Measurements from ENCODE around the gene PTPRN2. TPM values are rescaled to one million over a fixed set of nuclear protein-coding genes. Genes with fewer than 3 reads are reported as not detected.

The PTPRN2 gene
- total and polyA plus RNA-seq, 2 of the 13 experiments (the other 11 are each of a cell fraction or from before 2014, with no cell fraction given): 2.5 to 24.2 TPM

DNA sequence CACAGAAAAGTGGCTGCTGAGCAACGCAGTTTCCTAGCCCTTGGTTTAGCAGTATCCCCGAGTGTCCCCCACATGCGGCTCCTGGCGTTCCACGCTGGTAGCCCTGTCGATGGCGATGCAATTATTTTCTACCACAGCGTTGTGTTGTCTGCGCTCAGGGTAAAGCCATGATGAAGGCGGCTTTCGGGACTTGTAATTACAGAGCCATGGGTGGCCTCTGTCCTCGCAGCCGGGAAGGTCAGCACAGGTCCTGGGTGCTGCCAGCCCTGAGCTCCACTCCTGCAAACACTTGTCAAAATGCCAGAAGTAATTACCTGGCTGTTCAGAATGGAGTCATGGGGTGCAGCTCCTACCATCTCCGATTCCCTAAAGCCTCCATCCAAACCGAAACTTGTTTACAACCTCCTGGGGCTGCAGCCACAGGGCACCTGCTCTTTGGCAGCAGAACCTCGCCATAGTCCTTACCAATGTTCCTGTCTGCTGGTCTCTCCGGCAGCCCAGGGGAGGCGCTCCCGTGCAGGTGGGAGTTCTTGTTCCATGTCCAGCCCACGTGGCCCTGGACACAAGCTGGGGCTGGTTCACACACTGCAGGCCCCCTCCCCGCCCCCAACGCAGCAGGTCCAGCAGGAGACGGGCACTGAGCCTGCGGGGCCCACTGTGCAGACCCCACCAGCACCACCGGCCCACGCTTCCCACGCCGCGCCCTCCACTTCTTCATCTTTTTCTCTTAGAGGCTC lies 512.6 kb downstream of the PTPRN2 start:
- DNase-seq (ENCODE audit: low spot score): no peak
- no TSS peak for BruUV-seq (replicated peaks)
- H3K27me3 ChIP-seq (ENCODE audit: control insufficient read depth in 1 of 2, insufficient read depth in 2 of 2, low read length in 2 of 2): no peaks in the 10 kb centered on the region
- CTCF ChIA-PET (ENCODE audit: low intra/inter-chr PET ratio, low total read pairs): no interaction called here
- POLR2A ChIA-PET: no interaction called here
- H4K20me1 ChIP-seq (ENCODE audit: insufficient read depth, low read length): no peaks in the 10 kb centered on the region
- H3K36me3 ChIP-seq (replicated peaks in 1 of 2; ENCODE audit: control insufficient read depth in 1 of 2, insufficient read depth in 2 of 2, low read length in 2 of 2): no peaks in the 10 kb centered on the region; a peak in 1 of 5 replicates
- H3K9ac ChIP-seq (ENCODE audit: insufficient read depth, low read depth, low read length): no peak overlapping the region
- H3K79me2 ChIP-seq (ENCODE audit: insufficient read depth, low read length): no peaks in the 10 kb centered on the region
- intact Hi-C loops (cut with micrococcal nuclease; ENCODE audit: unreplicated experiment): no loop called here
- no peak for ATAC-seq
- H3K9me3 ChIP-seq (ENCODE audit: low read length): no peaks in the 10 kb centered on the region
- H3K4me2 ChIP-seq (ENCODE audit: low read depth, low read length): no peak overlapping the region
- no peak for FAIRE-seq
- in situ Hi-C loops (cut with HindIII; ENCODE audit: extremely low pct_ligation_motif_present, low pct_unique_long_range_greater_than_20kb): loop anchor here (25.0 kb wide), 1 partner anchor 287 kb away; no protein-coding TSS in a partner anchor
- H3K4me1 ChIP-seq (ENCODE audit: insufficient read depth, low read length): no peaks in the 10 kb centered on the region
- TF ChIP-seq GRHL1 (CRISPR knock-in tag; conservative IDR thresholded peaks at IDR 0.05) (no peak), ZNF460 (CRISPR knock-in tag; IDR thresholded peaks at IDR 0.05; ENCODE audit: borderline replicate concordance) (no peak), ZNF253 (CRISPR knock-in tag; IDR thresholded peaks at IDR 0.05; ENCODE audit: borderline replicate concordance) (no peak), FOXA1 (IDR thresholded peaks at IDR 0.05) (no peak), FOXA1 (CRISPR knock-in tag; IDR thresholded peaks at IDR 0.05) (no peak), NCOA5 (CRISPR knock-in tag; IDR thresholded peaks at IDR 0.05) (no peak), GZF1 (CRISPR knock-in tag; IDR thresholded peaks at IDR 0.05) (no peak), ZMAT3 (CRISPR knock-in tag; conservative IDR thresholded peaks at IDR 0.05) (no peak), TEAD2 (CRISPR knock-in tag; IDR thresholded peaks at IDR 0.05) (no peak), ZNF549 (CRISPR knock-in tag; IDR thresholded peaks at IDR 0.05) (no peak), MED8 (CRISPR knock-in tag; IDR thresholded peaks at IDR 0.05; ENCODE audit: insufficient replicate concordance) (no peak), KDM6A (CRISPR knock-in tag; IDR thresholded peaks at IDR 0.05; ENCODE audit: low read depth) (no peak), PHF8 (CRISPR knock-in tag; IDR thresholded peaks at IDR 0.05) (no peak), ZNF256 (CRISPR knock-in tag; conservative IDR thresholded peaks at IDR 0.05) (no peak)
- TF ChIP-seq, protein P1, sequence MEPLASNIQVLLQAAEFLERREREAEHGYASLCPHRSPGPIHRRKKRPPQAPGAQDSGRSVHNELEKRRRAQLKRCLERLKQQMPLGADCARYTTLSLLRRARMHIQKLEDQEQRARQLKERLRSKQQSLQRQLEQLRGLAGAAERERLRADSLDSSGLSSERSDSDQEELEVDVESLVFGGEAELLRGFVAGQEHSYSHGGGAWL (CRISPR knock-in tag; IDR thresholded peaks at IDR 0.05): no peak
- H2AFZ ChIP-seq (ENCODE audit: low read length): no peak overlapping the region
- WGBS (ENCODE audit: low lambda C conversion rate): 91% methylated on average over 25 of the region's 29 CpGs
- no peak overlapping the region for H3K27ac ChIP-seq (ENCODE audit: extremely low read length, insufficient read depth, low read length)
- H3K4me3 ChIP-seq (replicated peaks in 1 of 3; ENCODE audit: insufficient read depth in 1 of 3, low read depth in 2 of 3, low read length in 3 of 3): no peak overlapping the region
